Gastroesophageal sphincter (tissue), 2 donors: ENCODE data around the gene KCNH4.
"Not testable (repeated sequence)": the region's sequence is repeated elsewhere in the genome, so short reads cannot be mapped to it uniquely, and the experiment has no call there.

Experiments used
- EP300 ChIP-seq: sonication (generic); formaldehyde crosslinking; IDR thresholded peaks from one replicate; pipeline ENCODE4 v1.6.1; 2017; ENCODE audit warnings: antibody characterized with exemption, mild to moderate bottlenecking
- POLR2AphosphoS5 ChIP-seq: sonication (generic); formaldehyde crosslinking; IDR thresholded peaks from one replicate; pipeline ENCODE4 v1.6.1; 2017; ENCODE audit warnings: antibody characterized with exemption

DNA sequence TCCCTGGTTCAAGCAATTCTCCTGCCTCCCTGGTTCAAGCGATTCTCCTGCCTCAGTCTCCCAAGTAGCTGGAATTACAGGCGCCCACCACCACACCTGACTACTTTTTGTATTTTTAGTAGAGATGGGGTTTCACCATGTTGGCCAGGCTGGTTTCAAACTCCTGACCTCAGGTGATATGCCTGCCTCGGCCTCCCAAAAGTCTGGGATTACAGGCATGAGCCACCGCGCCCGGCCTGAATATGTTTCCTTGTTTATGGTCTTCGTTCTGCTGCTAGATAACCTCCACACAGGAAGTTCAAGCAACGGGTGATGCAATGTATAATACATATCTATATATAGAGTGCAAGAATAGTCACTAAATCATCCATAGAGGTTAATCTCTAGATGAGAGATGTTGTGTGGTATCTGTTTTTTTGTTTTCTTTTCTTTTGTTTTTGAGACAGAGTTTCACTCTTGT is 25.2 kb upstream of the KCNH4 start:
- not testable (repeated sequence) for TF ChIP-seq POLR2AphosphoS5, EP300
